ENCODE results near the gene OBSCN. TPM values are rescaled to one million over a fixed set of nuclear protein-coding genes. Genes with fewer than 3 reads are reported as not detected.
A peak's percentile ranks its signal among the peaks of the same experiment; 100 is the strongest.

The OBSCN gene
- total RNA-seq, 1 donor from 2014 or later = 25.7 TPM

DNA sequence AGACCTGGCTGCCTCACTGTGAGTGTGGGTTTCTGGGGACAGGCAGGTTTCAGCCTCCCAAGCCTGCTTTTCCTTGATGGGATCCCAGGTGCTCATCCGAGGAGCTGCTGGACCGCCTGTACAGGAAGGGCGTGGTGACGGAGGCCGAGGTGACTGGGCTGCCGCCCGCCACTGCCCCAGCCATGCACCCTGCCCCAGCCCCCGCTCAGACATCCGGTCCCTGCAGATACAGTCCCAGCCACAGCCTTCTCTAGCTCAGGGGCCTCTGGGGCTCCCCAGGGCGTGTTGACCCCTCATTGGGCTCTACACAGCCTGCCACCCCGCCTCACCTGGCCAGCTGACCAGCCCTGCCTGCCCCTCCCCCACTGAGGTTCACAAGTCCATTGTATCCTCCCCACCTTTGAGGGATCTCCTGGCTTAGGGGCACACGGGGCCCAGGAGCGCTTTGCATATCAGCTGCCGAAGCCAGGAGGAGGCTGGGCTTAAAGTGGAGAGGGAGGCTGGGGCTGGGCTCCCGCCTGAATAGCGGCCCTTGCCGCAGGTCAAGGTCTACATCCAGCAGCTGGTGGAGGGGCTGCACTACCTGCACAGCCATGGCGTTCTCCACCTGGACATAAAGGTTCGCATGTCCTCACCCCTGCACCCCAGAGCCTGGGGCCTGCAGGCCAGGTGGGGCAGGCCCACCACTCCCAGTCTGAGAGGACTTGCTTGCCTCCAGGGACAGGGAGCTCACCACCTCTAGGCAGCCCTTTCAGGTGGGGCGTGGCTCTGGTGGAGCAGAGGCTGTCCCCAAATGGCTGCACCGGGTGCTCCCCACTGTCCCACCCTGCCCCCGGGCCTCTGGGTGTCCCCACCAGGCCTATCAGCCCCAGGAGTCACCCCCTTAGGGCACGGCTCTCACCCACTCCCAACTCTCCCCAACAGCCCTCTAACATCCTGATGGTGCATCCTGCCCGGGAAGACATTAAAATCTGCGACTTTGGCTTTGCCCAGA, 160.3 kb downstream of the OBSCN start:
- no peaks in the 10 kb centered on the region for H3K9me3 Mint-ChIP-seq (ENCODE audit: unreplicated experiment)
- H3K4me3 Mint-ChIP-seq (ENCODE audit: unreplicated experiment) = no peak overlapping the region
- H3K36me3 Mint-ChIP-seq (ENCODE audit: unreplicated experiment) = no peaks in the 10 kb centered on the region
- no peak overlapping the region for H3K27ac Mint-ChIP-seq (ENCODE audit: unreplicated experiment)
- H3K4me1 Mint-ChIP-seq (ENCODE audit: low read depth, unreplicated experiment) = no peaks in the 10 kb centered on the region
- DNase-seq = peak; percentile 17
- TF ChIP-seq, protein P1, sequence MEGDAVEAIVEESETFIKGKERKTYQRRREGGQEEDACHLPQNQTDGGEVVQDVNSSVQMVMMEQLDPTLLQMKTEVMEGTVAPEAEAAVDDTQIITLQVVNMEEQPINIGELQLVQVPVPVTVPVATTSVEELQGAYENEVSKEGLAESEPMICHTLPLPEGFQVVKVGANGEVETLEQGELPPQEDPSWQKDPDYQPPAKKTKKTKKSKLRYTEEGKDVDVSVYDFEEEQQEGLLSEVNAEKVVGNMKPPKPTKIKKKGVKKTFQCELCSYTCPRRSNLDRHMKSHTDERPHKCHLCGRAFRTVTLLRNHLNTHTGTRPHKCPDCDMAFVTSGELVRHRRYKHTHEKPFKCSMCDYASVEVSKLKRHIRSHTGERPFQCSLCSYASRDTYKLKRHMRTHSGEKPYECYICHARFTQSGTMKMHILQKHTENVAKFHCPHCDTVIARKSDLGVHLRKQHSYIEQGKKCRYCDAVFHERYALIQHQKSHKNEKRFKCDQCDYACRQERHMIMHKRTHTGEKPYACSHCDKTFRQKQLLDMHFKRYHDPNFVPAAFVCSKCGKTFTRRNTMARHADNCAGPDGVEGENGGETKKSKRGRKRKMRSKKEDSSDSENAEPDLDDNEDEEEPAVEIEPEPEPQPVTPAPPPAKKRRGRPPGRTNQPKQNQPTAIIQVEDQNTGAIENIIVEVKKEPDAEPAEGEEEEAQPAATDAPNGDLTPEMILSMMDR (IDR thresholded peaks at IDR 0.05; ENCODE audit: partially characterized antibody, unreplicated experiment) = no peak
- H3K27me3 Mint-ChIP-seq (ENCODE audit: unreplicated experiment) = peaks cover 4% of the 10 kb centered on the region

DNA sequence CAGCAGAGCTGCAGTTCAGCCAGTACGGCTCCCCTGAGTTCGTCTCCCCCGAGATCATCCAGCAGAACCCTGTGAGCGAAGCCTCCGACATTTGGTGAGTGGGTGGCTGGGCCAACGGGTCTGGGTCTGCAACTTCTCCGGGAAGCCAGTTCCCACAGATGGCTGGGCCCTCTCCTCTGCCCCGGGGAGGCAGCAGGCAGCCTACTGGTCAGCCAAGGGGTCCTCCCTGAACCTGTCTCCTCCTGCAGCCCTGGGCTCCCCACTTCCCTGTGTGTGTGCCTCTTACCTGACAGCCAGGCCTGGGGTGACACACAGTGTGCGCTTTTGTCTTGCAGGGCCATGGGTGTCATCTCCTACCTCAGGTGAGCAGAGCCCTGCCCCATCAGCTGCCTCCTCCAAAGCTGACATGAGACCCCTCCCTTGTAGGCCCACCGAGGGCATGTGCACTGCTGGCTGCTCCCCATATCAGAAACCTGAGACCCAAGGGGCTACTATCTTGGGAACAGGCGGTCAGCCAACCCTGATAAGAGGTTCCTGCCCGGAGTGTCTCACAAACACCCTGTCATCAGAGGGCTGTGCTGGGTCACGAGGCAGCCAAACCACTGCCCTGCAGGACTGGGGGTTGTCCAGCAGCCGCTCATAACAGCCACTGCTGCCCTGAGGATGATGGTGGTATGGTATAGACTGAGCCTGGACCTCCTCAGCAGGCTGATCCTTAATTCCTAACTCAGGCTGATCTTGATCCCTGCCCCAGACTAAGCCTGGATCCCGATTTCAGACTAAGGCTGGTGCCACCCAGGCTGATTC, 161.2 kb downstream of the OBSCN start:
- no peak overlapping the region for H3K4me3 Mint-ChIP-seq (ENCODE audit: unreplicated experiment)
- H3K4me1 Mint-ChIP-seq (ENCODE audit: low read depth, unreplicated experiment) = no peaks in the 10 kb centered on the region
- DNase-seq = no peak
- peaks cover 2% of the 10 kb centered on the region for H3K9me3 Mint-ChIP-seq (ENCODE audit: unreplicated experiment)
- no peak overlapping the region for H3K27ac Mint-ChIP-seq (ENCODE audit: unreplicated experiment)
- TF ChIP-seq, protein P1 (IDR thresholded peaks at IDR 0.05; ENCODE audit: partially characterized antibody, unreplicated experiment) = no peak
- peaks cover 1% of the 10 kb centered on the region for H3K27me3 Mint-ChIP-seq (ENCODE audit: unreplicated experiment)
- no peaks in the 10 kb centered on the region for H3K36me3 Mint-ChIP-seq (ENCODE audit: unreplicated experiment)

DNA sequence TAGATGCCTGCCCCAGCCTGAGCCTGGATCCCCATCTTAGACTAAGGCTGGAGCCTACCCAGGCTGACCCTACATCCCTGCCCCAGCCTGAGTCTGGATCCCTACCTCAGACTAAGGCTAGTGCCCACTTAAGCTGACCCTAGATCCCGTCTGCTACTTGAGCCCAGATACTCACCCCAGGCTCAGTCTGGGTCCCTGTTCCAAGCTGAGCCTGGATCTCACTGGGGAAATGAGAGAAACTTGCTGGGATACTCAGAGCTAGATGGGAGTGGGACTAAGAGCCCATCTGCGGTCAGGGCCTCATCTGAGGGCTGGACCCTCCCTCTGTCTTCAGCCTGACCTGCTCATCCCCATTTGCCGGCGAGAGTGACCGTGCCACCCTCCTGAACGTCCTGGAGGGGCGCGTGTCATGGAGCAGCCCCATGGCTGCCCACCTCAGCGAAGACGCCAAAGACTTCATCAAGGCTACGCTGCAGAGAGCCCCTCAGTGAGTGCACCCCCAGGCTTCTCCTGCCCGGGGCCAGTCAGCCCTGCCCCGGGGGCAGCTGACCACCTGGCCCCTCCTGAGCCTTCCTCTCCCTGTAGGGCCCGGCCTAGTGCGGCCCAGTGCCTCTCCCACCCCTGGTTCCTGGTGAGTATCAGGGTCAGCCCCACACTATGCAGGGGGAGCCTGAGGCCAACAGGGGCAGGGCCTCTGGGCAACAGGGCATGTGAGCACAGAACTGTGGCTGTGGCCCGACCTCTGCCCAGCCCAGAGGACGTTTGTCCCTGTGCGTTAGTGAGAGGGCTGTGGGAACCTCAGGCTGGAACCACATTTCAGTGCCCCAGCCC, 162.0 kb downstream of the OBSCN start:
- no peaks in the 10 kb centered on the region for H3K27me3 Mint-ChIP-seq (ENCODE audit: unreplicated experiment)
- H3K4me3 Mint-ChIP-seq (ENCODE audit: unreplicated experiment) = no peak overlapping the region
- DNase-seq = peak; percentile 28
- H3K4me1 Mint-ChIP-seq (ENCODE audit: low read depth, unreplicated experiment) = no peaks in the 10 kb centered on the region
- peaks cover 2% of the 10 kb centered on the region for H3K9me3 Mint-ChIP-seq (ENCODE audit: unreplicated experiment)
- no peaks in the 10 kb centered on the region for H3K36me3 Mint-ChIP-seq (ENCODE audit: unreplicated experiment)
- TF ChIP-seq, protein P1 (IDR thresholded peaks at IDR 0.05; ENCODE audit: partially characterized antibody, unreplicated experiment) = peak; percentile 43
- H3K27ac Mint-ChIP-seq (ENCODE audit: unreplicated experiment) = no peak overlapping the region

DNA sequence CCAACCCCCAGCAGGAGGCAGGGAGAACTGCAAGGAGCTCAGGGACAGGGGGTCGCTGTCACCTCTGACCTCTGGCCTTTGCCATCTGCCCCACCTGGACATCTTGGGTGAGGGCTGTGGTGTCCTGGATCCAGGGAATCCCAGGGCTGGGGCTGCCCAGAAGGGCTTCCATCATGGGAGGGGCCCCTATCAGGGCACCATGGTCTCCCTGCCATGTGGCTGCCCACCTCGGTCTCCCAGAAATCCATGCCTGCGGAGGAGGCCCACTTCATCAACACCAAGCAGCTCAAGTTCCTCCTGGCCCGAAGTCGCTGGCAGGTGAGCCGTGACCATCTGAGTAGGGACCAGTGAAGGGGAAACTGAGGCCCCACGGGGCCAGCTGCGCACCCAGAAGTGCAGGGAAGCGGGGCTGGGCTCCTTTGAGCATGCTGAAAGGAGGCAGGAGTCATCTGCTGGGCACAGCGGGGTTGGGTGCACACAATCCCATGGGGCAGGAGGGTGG, 162.6 kb downstream of the OBSCN start:
- Mint-ChIP-seq H3K4me3 (ENCODE audit: unreplicated experiment) (no peak overlapping the region), H3K27me3 (ENCODE audit: unreplicated experiment) (no peaks in the 10 kb centered on the region)

More for the DNA sequence above, 162.6 kb downstream of the OBSCN start:
- H3K27ac Mint-ChIP-seq (ENCODE audit: unreplicated experiment) = no peak overlapping the region
- H3K4me1 Mint-ChIP-seq (ENCODE audit: low read depth, unreplicated experiment) = no peaks in the 10 kb centered on the region
- TF ChIP-seq, protein P1 (IDR thresholded peaks at IDR 0.05; ENCODE audit: partially characterized antibody, unreplicated experiment) = no peak
- H3K9me3 Mint-ChIP-seq (ENCODE audit: unreplicated experiment) = peaks cover 2% of the 10 kb centered on the region
- no peaks in the 10 kb centered on the region for H3K36me3 Mint-ChIP-seq (ENCODE audit: unreplicated experiment)
- DNase-seq = no peak

Measured in glutamatergic neuron (in vitro differentiated cells).